BLaER1 treated with 17β-estradiol and CSF1 and Interleukin-3, amounts not matched to agents 10 nM and 100 nM (cell line): ENCODE measurements around the gene CCDC188.

Experiments
- H3K27ac ChIP-seq, 11 experiments: shearing (Covaris generic); formaldehyde crosslinking; 2 replicates each; pipeline ENCODE4 v1.8.1; 2022
- H3K27me3 ChIP-seq, 11 experiments: shearing (Covaris generic); formaldehyde crosslinking; 2 replicates each; pipeline ENCODE4 v1.8.1; 2022
- H3K36me3 ChIP-seq, 11 experiments: shearing (Covaris generic); formaldehyde crosslinking; 2 replicates each; pipeline ENCODE4 v1.8.1; 2022
- H3K4me1 ChIP-seq, 10 experiments: shearing (Covaris generic); formaldehyde crosslinking; 2 replicates each; pipeline ENCODE4 v1.8.1; 2022
- H3K4me2 ChIP-seq, 11 experiments: shearing (Covaris generic); formaldehyde crosslinking; 2 replicates each; pipeline ENCODE4 v1.8.1; 2022
- H3K4me3 ChIP-seq, 10 experiments: shearing (Covaris generic); formaldehyde crosslinking; 2 replicates each; pipeline ENCODE4 v1.8.1; 2022
- H3K9ac ChIP-seq, 11 experiments: shearing (Covaris generic); formaldehyde crosslinking; 2 replicates each; pipeline ENCODE4 v1.8.1; 2022
- H3K9me3 ChIP-seq, 11 experiments: shearing (Covaris generic); formaldehyde crosslinking; replicated peaks in 1 of 11; 2 replicates each; pipeline ENCODE4 v1.8.1; 2022
- H4K20me1 ChIP-seq, 11 experiments: shearing (Covaris generic); formaldehyde crosslinking; 2 replicates each; pipeline ENCODE4 v1.8.1; 2022
- Cebpa-rat ChIP-seq, 11 experiments: shearing (Covaris generic); IDR thresholded peaks; 2 replicates each; pipeline ENCODE4 v1.8.1; 2022

The CCDC188 gene

DNA sequence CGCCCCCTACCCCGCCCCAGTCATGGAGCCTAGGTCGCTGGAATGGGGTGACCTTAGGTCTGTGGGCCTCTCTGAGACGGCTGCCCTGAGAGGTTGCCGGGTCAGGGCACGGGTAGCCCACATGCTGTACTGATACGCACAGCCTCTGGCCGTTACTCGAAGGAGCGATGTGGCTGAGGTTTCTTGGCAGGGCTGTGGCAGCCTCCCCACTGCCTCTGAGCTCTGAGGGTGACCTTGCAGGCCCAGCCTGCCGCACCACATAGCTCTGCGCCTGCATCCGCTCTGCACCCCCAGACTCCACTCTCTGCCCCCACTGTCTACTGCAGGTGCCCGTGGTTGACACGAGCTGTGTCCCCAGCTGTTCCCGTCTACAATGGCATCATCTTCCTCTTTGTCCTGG lies 12.0 kb downstream of the CCDC188 start:
- H3K27ac ChIP-seq: no peak overlapping the region
- H4K20me1 ChIP-seq: peaks cover 58 to 100% (median 82%) of the 10 kb centered on the region in 11 experiments
- no peaks in the 10 kb centered on the region for H3K9me3 ChIP-seq
- H3K36me3 ChIP-seq: peaks cover 0 to 55% (median 24%) of the 10 kb centered on the region in 11 experiments; a peak in 18 of 22 replicates
- H3K9ac ChIP-seq: no peak overlapping the region
- TF ChIP-seq Cebpa-rat (IDR thresholded peaks at IDR 0.05): no peak
- peaks cover 44 to 72% (median 64%) of the 10 kb centered on the region in 10 experiments for H3K4me1 ChIP-seq
- no peak overlapping the region for H3K4me3 ChIP-seq
- H3K27me3 ChIP-seq: no peaks in the 10 kb centered on the region
- no peak overlapping the region for H3K4me2 ChIP-seq

DNA sequence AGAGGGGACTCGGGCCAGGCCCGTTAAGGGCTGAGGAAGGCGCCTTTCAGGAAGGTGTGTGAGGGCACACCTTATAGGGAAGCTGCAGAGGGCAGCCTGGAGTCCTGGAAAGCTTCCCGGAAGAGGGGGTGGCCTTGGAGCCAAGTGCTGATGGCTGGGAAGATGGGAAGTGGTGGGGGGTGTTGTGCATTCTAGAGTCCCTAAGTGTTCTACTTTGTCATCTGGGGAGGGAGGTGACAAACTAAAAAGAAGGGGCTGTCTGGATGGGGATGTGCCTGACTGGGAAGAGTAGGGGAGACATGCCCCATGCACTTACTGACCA lies 12.5 kb downstream of the CCDC188 start:
- no peaks in the 10 kb centered on the region for H3K9me3 ChIP-seq
- H3K9ac ChIP-seq: peak overlapping the region in 8 of 11 experiments; percentile 23 to 70 (median 52); a peak in 11 of 22 replicates
- peaks cover 49 to 77% (median 69%) of the 10 kb centered on the region in 10 experiments for H3K4me1 ChIP-seq
- no peaks in the 10 kb centered on the region for H3K27me3 ChIP-seq
- peak overlapping the region in 2 of 11 experiments; percentile 8 to 27; a peak in 3 of 22 replicates for H3K27ac ChIP-seq
- H3K4me2 ChIP-seq: peak overlapping the region; percentile 48 to 100 (median 80); a peak in 20 of 22 replicates
- no peak for TF ChIP-seq Cebpa-rat (IDR thresholded peaks at IDR 0.05)
- H3K4me3 ChIP-seq: no peak overlapping the region
- H4K20me1 ChIP-seq: peaks cover 61 to 100% (median 87%) of the 10 kb centered on the region in 11 experiments
- H3K36me3 ChIP-seq: peaks cover 0 to 50% (median 24%) of the 10 kb centered on the region in 11 experiments; a peak in 18 of 22 replicates

DNA sequence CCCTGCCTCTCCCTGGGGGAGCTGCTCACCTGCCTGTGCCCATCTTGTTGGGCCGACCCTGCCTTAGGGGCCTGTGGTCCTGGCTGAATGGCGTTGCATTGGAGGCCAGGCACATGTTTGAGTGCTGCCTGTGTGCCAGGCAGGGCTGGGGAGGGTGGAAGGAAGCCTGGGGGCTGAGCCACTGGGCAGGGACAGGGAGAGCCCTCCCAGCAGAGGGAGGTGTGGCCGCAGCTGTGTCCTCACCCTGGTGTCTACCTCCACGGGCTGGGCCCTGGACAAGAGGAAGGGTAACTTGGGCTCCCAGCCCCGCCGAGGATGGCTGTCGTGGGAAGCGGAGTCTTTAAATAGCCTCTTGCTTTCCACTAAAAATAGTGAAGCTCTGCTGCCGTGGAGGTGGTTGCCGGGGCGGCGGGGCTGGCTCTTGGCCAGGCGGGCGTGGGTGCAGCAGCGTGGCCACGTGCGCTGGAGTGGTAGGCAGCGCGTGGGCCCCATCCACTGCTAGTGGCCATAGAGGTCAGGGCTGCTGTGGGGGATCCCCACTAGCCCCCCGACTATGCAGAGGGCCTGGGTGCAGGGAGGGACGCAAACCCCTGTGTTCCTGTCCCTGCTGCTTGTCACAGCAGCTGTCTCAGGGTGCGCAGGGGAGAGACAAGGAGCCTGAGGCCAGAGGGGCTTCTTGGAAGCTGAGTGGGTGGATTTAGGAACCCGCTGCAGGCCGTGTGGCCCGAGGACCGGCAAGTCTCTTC lies 13.0 kb downstream of the CCDC188 start:
- Histone ChIP-seq H3K27ac (peak overlapping the region in 5 of 11 experiments; percentile 1 to 27 (median 21); a peak in 5 of 22 replicates), H3K4me1 (peaks cover 54 to 82% (median 74%) of the 10 kb centered on the region in 10 experiments), H3K9ac (peak overlapping the region in 10 of 11 experiments; percentile 22 to 70 (median 46); a peak in 19 of 22 replicates), H3K9me3 (no peaks in the 10 kb centered on the region), H3K4me2 (peak overlapping the region; percentile 48 to 100 (median 80)), H3K27me3 (no peaks in the 10 kb centered on the region), H3K36me3 (peaks cover 0 to 45% (median 22%) of the 10 kb centered on the region in 11 experiments; a peak in 18 of 22 replicates), H4K20me1 (peaks cover 66 to 100% (median 91%) of the 10 kb centered on the region in 11 experiments), H3K4me3 (no peak overlapping the region; a peak in 1 of 20 replicates)
- no peak for TF ChIP-seq Cebpa-rat (IDR thresholded peaks at IDR 0.05)

GRCh38 chr22:20137113-20137512 lies 13.7 kb downstream of the CCDC188 start:
- Histone ChIP-seq H3K27me3 (no peaks in the 10 kb centered on the region), H3K4me2 (peak overlapping the region; percentile 48 to 100 (median 80)), H3K4me1 (peaks cover 60 to 84% (median 78%) of the 10 kb centered on the region in 10 experiments), H4K20me1 (peaks cover 73 to 100% (median 92%) of the 10 kb centered on the region in 11 experiments), H3K9ac (peak overlapping the region in 10 of 11 experiments; percentile 22 to 70 (median 46); a peak in 17 of 22 replicates), H3K36me3 (peaks cover 0 to 38% (median 16%) of the 10 kb centered on the region in 11 experiments; a peak in 17 of 22 replicates), H3K27ac (peak overlapping the region in 3 of 11 experiments; percentile 1 to 22 (median 21); a peak in 2 of 22 replicates), H3K9me3 (no peaks in the 10 kb centered on the region), H3K4me3 (no peak overlapping the region; a peak in 1 of 20 replicates)
- no peak for TF ChIP-seq Cebpa-rat (IDR thresholded peaks at IDR 0.05)

DNA sequence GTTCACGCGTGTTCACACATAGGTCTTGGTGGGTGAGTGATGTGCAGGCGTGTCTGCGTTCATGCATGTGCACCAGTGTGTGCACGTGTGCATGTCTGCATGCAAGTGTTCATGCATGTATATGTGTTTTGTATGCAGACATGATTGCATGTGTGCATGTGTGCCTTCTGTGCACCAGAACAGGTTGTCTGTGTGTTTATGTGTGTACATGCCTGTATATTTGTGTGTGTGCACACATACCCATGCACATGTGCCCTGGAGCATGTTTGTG lies 14.3 kb downstream of the CCDC188 start:
- TF ChIP-seq Cebpa-rat (IDR thresholded peaks at IDR 0.05): no peak
- H3K4me1 ChIP-seq: peaks cover 60 to 79% (median 73%) of the 10 kb centered on the region in 10 experiments
- peak overlapping the region in 8 of 11 experiments; percentile 22 to 70 (median 48); a peak in 5 of 22 replicates for H3K9ac ChIP-seq
- H3K36me3 ChIP-seq: peaks cover 0 to 32% (median 14%) of the 10 kb centered on the region in 11 experiments; a peak in 16 of 22 replicates
- peak overlapping the region; percentile 48 to 100 (median 80); a peak in 21 of 22 replicates for H3K4me2 ChIP-seq
- H4K20me1 ChIP-seq: peaks cover 68 to 98% (median 92%) of the 10 kb centered on the region in 11 experiments
- no peak overlapping the region for H3K4me3 ChIP-seq
- no peaks in the 10 kb centered on the region for H3K27me3 ChIP-seq
- H3K9me3 ChIP-seq: no peaks in the 10 kb centered on the region
- H3K27ac ChIP-seq: no peak overlapping the region

DNA sequence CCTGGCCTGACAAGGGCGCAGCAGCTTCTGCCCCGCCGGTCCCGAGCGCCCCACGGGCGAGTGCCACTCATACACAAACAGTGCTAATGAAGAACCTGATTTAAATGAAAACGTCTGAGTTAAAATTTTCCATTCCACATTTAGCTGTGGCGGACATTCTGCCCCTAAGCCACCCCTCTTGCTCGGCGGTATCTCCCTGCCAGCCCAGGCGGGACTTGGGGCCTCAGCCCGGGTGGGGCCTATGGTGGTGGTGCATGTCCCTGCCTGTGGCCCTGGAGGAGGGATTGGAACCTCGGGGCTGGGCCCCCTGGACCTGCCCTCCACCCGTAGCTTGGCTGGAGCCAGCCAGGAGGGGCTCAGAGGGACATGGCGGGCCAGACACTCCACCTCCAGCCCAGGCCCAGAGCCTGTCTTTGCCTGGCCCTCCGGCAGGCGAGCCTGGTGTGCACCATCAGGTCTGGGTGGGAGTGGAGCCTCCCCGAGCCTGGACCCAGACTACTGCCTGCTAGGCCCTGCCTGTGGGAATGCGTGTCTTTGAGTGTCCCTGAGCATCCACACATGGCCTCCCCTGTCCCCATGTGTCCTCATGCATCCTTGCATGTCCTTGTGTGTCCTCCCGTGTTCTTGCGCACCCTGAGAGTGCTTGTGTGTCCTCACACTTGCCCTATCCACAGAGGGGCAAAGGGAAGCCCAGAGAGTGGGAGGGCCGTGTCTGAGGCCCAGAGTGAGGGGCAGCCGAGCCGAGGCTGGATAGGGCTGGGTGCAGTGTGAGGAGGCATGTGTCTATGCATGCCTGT lies 14.9 kb downstream of the CCDC188 start:
- H3K36me3 ChIP-seq: peaks cover 0 to 28% (median 11%) of the 10 kb centered on the region in 11 experiments; a peak in 16 of 22 replicates
- no peaks in the 10 kb centered on the region for H3K27me3 ChIP-seq
- peak overlapping the region in 3 of 11 experiments; percentile 11 to 39 (median 28); a peak in 3 of 22 replicates for H3K27ac ChIP-seq
- no peaks in the 10 kb centered on the region for H3K9me3 ChIP-seq
- peak overlapping the region; percentile 48 to 100 (median 80); a peak in 21 of 22 replicates for H3K4me2 ChIP-seq
- H4K20me1 ChIP-seq: peaks cover 63 to 92% (median 87%) of the 10 kb centered on the region in 11 experiments
- no peak for TF ChIP-seq Cebpa-rat (IDR thresholded peaks at IDR 0.05)
- no peak overlapping the region for H3K4me3 ChIP-seq
- peak overlapping the region in 10 of 11 experiments; percentile 7 to 64 (median 50); a peak in 15 of 22 replicates for H3K9ac ChIP-seq
- peaks cover 60 to 73% (median 68%) of the 10 kb centered on the region in 10 experiments for H3K4me1 ChIP-seq

- no peaks in the 10 kb centered on the region for H3K9me3 ChIP-seq
- peak overlapping the region; percentile 22 to 100 (median 80); a peak in 19 of 22 replicates for H3K4me2 ChIP-seq
- H3K27me3 ChIP-seq: no peaks in the 10 kb centered on the region
- H3K27ac ChIP-seq: peak overlapping the region in 3 of 11 experiments; percentile 11 to 39 (median 28); a peak in 4 of 22 replicates
- H3K4me1 ChIP-seq: peaks cover 60 to 72% (median 70%) of the 10 kb centered on the region in 10 experiments
- TF ChIP-seq Cebpa-rat (IDR thresholded peaks at IDR 0.05): no peak
- H3K9ac ChIP-seq: peak overlapping the region in 10 of 11 experiments; percentile 7 to 64 (median 50); a peak in 16 of 22 replicates
- peaks cover 63 to 91% (median 83%) of the 10 kb centered on the region in 11 experiments for H4K20me1 ChIP-seq
- H3K36me3 ChIP-seq: peaks cover 0 to 20% (median 10%) of the 10 kb centered on the region in 11 experiments; a peak in 16 of 22 replicates
- H3K4me3 ChIP-seq: no peak overlapping the region
These were observed 15.6 kb downstream of the CCDC188 start for GRCh38 chr22:20135265-20135664.

- Histone ChIP-seq H3K9ac (peak overlapping the region in 9 of 11 experiments; percentile 2 to 84 (median 38); a peak in 6 of 22 replicates), H3K4me1 (peaks cover 67 to 84% (median 82%) of the 10 kb centered on the region in 10 experiments), H4K20me1 (peaks cover 60 to 91% (median 85%) of the 10 kb centered on the region in 11 experiments), H3K9me3 (no peaks in the 10 kb centered on the region), H3K27me3 (no peaks in the 10 kb centered on the region), H3K4me2 (peak overlapping the region; percentile 44 to 100 (median 99); a peak in 18 of 22 replicates), H3K4me3 (no peak overlapping the region), H3K36me3 (peaks cover 0 to 8% (median under 1%) of the 10 kb centered on the region in 11 experiments; a peak in 6 of 22 replicates), H3K27ac (no peak overlapping the region)
- TF ChIP-seq Cebpa-rat (IDR thresholded peaks at IDR 0.05): no peak
These were observed 16.8 kb downstream of the CCDC188 start for GRCh38 chr22:20133930-20134549.
